ENCODE results near the gene BCAS3.
"Not testable (repeated sequence)": the region's sequence is repeated elsewhere in the genome, so short reads cannot be mapped to it uniquely, and the experiment has no call there.

DNA sequence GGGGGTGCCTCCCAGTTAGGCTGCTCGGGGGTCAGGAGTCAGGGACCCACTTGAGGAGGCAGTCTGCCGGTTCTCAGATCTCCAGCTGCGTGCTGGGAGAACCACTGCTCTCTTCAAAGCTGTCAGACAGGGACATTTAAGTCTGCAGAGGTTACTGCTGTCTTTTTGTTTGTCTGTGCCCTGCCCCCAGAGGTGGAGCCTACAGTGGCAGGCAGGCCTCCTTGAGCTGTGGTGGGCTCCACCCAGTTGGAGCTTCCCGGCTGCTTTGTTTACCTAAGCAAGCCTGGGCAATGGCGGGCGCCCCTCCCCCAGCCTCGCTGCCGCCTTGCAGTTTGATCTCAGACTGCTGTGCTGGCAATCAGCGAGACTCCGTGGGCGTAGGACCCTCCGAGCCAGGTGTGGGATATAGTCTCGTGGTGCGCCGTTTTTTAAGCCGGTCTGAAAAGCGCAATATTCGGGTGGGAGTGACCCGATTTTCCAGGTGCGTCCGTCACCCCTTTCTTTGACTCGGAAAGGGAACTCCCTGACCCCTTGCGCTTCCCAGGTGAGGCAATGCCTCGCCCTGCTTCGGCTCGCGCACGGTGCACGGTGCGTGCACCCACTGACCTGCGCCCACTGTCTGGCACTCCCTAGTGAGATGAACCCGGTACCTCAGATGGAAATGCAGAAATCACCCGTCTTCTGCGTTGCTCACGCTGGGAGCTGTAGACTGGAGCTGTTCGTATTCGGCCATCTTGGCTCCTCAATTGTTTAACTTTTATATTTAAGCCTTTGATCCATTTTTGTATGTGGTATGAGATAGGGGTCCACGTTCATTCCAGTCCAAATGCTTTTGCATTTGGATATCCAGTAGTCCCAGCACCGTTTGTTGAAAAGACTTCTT, 209.3 kb downstream of the BCAS3 start:
- not testable (repeated sequence) for TF ChIP-seq CTCF (IDR thresholded peaks at IDR 0.05); ZFX (IDR thresholded peaks at IDR 0.05; ENCODE audit: borderline replicate concordance)
